Measurements from ENCODE around the gene PCNA. TPM values are rescaled to one million over a fixed set of nuclear protein-coding genes. Genes with fewer than 3 reads are reported as not detected.
A peak's percentile ranks its signal among the peaks of the same experiment; 100 is the strongest.

Gene PCNA
- total RNA-seq, 1 donor from 2014 or later, result 48.1 TPM

DNA sequence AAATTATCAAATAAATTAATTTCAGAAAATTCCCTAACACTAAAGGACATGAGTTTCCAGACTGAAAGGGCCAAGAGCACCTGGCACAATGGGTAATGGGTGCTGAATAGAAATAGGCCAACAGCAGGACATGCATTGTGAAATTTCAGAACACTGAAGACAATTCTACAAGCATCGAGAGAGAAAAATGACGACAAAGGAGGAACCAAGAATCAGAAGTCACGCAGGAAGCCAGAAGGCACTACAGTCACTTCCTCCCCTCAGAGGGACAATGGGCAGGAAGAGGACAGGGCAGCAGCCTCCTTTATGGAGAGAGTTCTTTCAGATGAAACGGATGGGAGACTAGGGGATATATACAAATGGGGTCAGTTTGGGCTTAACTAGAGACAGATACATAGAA, 29.6 kb downstream of the PCNA start:
- H3K36me3 ChIP-seq, result peaks cover 8% of the 10 kb centered on the region
- H3K27ac ChIP-seq, result peak overlapping the region; percentile 68
- no peaks in the 10 kb centered on the region for H3K9me3 ChIP-seq
- TF ChIP-seq, protein P1, sequence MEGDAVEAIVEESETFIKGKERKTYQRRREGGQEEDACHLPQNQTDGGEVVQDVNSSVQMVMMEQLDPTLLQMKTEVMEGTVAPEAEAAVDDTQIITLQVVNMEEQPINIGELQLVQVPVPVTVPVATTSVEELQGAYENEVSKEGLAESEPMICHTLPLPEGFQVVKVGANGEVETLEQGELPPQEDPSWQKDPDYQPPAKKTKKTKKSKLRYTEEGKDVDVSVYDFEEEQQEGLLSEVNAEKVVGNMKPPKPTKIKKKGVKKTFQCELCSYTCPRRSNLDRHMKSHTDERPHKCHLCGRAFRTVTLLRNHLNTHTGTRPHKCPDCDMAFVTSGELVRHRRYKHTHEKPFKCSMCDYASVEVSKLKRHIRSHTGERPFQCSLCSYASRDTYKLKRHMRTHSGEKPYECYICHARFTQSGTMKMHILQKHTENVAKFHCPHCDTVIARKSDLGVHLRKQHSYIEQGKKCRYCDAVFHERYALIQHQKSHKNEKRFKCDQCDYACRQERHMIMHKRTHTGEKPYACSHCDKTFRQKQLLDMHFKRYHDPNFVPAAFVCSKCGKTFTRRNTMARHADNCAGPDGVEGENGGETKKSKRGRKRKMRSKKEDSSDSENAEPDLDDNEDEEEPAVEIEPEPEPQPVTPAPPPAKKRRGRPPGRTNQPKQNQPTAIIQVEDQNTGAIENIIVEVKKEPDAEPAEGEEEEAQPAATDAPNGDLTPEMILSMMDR (IDR thresholded peaks at IDR 0.05), result no peak
- DNase-seq (no peak), ATAC-seq (peak; percentile 68 to 86)
- H3K4me1 ChIP-seq, result peaks cover 13% of the 10 kb centered on the region
- H3K4me3 ChIP-seq, result no peak overlapping the region
- intact Hi-C loops (cut with DNase I), result no loop called here
- no peaks in the 10 kb centered on the region for H3K27me3 ChIP-seq (ENCODE audit: low read depth)

DNA sequence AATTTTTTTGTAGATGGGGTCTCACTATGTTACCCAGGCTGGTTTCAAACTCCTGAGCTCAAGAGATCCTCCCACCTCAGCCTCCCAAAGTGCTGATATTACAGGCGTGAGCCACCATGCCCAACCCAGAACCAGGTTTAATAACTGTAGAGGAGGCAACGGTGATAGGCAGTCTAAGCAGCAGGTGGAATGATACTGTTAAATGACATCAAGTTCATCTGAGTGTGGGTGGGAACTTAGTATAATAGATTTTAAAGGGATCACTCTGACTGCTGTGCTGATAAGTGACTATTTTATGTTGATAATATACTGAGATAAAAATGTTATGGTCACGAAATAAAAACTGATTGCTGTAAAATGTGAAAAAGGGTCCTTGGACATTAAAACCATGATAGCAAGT, 31.1 kb downstream of the PCNA start:
- DNase-seq (no peak), ATAC-seq (no peak)
- Histone ChIP-seq H3K36me3 (peaks cover 8% of the 10 kb centered on the region), H3K4me1 (peaks cover 13% of the 10 kb centered on the region), H3K9me3 (no peaks in the 10 kb centered on the region), H3K27me3 (ENCODE audit: low read depth) (no peaks in the 10 kb centered on the region), H3K27ac (no peak overlapping the region), H3K4me3 (no peak overlapping the region)
- TF ChIP-seq, protein P1 (IDR thresholded peaks at IDR 0.05), result no peak
- intact Hi-C loops (cut with DNase I), result no loop called here

DNA sequence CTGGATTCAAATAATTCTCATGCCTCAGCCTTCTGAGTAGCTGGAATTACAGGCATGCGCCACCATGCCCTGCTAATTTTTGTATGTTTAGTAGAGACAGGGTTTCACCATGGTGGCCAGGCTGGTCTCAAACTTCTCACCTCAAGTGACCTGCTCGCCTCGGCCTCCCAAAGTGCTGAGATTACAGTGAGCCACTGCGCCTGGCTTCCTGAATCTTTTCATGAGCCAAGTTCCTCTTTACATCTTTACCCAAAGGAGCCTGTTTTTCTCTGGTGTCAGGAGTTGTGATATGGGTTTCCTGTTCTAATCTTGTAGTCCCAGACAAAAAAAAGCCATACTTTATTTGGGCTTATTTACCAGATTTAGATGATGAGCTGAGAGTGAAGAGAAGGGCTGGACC, 34.4 kb downstream of the PCNA start:
- DNase-seq, result peak; percentile 61
- H3K27ac ChIP-seq, result peak overlapping the region; percentile 56
- H3K27me3 ChIP-seq (ENCODE audit: low read depth), result no peaks in the 10 kb centered on the region
- TF ChIP-seq, protein P1 (IDR thresholded peaks at IDR 0.05), result no peak
- H3K4me3 ChIP-seq, result no peak overlapping the region
- no peak for ATAC-seq
- no peaks in the 10 kb centered on the region for H3K36me3 ChIP-seq
- H3K4me1 ChIP-seq, result peaks cover 19% of the 10 kb centered on the region
- H3K9me3 ChIP-seq, result no peaks in the 10 kb centered on the region
- intact Hi-C loops (cut with DNase I), result no loop called here

DNA sequence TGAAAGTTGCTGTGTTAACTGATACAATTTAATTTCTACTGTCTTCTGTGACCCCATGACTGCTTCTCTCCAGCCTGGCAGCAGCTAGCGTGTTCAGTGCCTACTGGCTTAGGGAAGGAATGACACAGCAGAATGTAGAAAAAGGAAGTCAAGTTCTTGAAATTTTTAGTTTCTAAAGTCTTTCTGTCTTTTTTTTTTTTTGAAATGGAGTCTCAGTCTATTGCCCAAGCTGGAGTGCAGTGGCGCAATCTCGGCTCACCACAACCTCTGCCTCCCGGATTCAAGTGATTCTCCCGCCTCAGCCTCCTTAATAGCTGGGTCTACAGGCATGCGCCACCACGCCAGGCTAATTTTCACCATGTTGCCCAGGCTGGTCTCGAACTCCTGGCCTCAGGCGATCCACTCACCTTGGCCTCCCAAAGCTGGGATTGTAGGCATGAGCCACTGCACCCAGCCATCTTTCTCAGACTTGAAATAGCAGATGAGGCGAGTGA, 39.3 kb downstream of the PCNA start:
- DNase-seq (peak; percentile 88), ATAC-seq (peak; percentile 63 to 85)
- Histone ChIP-seq H3K36me3 (no peaks in the 10 kb centered on the region), H3K27me3 (ENCODE audit: low read depth) (no peaks in the 10 kb centered on the region), H3K27ac (peak overlapping the region; percentile 87), H3K4me3 (no peak overlapping the region), H3K4me1 (peaks cover 32% of the 10 kb centered on the region), H3K9me3 (no peaks in the 10 kb centered on the region)
- intact Hi-C loops (cut with DNase I), result no loop called here
- TF ChIP-seq, protein P1 (IDR thresholded peaks at IDR 0.05), result no peak

DNA sequence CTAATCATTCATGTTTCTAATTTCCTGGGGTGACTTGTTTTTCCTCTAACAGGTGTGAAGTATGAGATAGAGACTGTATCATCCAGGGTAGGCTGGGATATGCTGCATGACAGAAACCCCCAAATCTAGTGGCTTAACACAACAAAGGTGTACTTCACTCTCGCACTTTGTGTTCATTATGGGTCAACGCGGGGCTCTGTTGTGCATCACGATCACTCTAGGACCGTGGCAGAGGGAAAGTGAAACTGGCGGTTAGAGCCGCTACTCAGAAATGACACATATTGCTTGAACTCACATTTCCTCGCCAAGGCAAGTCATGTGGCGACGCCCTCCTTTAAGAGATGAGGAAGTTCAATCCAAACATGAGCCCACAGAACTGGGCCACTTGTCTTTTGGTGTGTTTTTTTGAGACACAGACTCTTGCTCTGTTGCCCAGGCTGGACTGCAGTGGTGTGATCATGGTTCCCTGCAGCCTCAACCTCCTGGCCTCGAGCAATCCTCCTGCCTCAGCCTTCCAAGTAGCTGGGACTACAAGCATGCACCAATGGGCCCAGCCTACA, 41.3 kb downstream of the PCNA start:
- peaks cover 44% of the 10 kb centered on the region for H3K4me1 ChIP-seq
- peak; percentile 83 for DNase-seq

More for the DNA sequence above, 41.3 kb downstream of the PCNA start:
- ATAC-seq, result peak; percentile 92 to 96
- intact Hi-C loops (cut with DNase I), result no loop called here
- Histone ChIP-seq H3K27me3 (ENCODE audit: low read depth) (no peaks in the 10 kb centered on the region), H3K27ac (peak overlapping the region; percentile 87), H3K36me3 (no peaks in the 10 kb centered on the region), H3K4me3 (peak overlapping the region; percentile 42), H3K9me3 (no peaks in the 10 kb centered on the region)
- TF ChIP-seq, protein P1 (IDR thresholded peaks at IDR 0.05), result no peak

All from lower lobe of right lung (tissue), 2 donors.